LNCaP clone FGC (cell line): ENCODE measurements around the gene SARS2.

Experiments used
- DNase-seq: peaks from one replicate; pipeline ENCODE4 v3.0.0-alpha.2; 2011; ENCODE audit warnings: low read depth
- H3K4me3 ChIP-seq: 2 replicates; pipeline ENCODE4 v1.5.1; 2011; ENCODE audit warnings: mild to moderate bottlenecking, low read depth, low read length, control low read depth
- TF ChIP-seq, protein P1 (sequence below): IDR thresholded peaks from 2 replicates; pipeline ENCODE4 v1.5.1; 2012; ENCODE audit warnings: mild to moderate bottlenecking; ENCODE audit not compliant: control insufficient read depth, insufficient read depth; ENCODE audit errors: extremely low read depth

SARS2 gene

DNA sequence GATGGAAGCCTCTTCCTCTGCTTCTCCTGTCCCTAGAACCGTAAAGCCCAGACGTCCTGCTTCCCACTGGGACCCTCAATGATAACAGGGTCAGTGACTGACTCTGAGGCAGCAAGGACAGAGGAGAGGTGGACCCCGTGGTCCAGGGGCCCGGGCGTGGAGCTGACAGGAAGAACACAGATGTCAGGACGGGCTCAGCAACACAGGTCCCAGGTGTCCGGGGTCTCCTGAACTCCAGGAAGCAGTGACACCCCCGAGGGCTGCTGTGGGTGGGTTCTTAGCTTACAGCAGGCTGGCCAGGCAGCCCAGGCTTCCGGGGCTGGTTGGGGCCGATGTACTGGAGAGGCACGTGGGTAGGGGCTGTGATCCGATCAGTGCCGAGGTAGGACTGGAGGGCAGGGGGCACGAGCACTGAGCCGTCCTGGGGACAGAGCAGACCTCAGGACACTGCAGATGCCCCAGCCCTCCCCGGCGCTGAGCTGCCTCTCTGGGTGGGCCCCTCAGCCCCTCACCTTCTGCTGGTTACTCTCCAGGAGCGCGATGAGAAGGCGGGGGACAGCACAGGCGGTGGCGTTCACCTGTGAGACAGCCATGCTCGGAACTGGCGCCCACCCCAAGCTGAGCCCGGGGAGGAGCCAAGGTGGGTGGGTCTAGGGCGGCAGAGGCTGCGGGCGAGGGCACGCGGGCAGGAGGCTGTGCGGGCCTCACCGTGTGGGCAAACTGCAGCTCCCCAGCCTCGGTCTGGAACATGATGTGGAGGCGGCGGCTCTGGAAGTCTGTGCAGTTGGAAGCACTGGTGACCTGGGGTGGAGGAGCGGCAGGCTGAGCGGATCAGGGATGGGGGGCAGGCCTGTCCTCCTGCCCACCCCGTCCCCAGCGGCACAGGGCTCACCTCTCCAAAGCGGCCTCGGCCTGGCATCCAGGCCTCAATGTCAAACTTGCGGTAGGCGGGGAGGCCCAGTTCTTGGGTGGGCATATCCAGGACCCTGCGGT lies 14.9 kb downstream of the SARS2 start:
- no peak overlapping the region for H3K4me3 ChIP-seq
- DNase-seq: no peak
- TF ChIP-seq, protein P1, sequence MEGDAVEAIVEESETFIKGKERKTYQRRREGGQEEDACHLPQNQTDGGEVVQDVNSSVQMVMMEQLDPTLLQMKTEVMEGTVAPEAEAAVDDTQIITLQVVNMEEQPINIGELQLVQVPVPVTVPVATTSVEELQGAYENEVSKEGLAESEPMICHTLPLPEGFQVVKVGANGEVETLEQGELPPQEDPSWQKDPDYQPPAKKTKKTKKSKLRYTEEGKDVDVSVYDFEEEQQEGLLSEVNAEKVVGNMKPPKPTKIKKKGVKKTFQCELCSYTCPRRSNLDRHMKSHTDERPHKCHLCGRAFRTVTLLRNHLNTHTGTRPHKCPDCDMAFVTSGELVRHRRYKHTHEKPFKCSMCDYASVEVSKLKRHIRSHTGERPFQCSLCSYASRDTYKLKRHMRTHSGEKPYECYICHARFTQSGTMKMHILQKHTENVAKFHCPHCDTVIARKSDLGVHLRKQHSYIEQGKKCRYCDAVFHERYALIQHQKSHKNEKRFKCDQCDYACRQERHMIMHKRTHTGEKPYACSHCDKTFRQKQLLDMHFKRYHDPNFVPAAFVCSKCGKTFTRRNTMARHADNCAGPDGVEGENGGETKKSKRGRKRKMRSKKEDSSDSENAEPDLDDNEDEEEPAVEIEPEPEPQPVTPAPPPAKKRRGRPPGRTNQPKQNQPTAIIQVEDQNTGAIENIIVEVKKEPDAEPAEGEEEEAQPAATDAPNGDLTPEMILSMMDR: no peak

DNA sequence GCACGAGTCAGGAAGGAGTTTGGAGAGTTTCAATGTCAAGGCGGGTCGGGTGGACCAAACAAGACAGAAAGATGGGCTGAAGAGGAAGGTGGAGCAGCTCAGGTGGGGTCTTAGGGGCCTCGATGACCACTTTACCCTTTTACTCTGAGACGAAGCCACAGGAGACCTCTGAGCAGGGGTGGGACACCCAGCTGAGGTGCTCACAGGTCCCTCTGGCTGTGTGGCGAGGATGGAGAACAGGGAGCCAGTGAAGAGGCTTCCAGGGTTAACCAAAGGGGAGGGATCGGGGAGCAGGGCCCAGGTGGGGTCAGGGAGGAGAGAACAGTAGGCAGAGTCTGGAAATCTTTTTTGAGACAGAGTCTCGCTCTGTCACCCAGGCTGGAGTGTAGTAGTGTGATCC lies 16.6 kb downstream of the SARS2 start:
- DNase-seq: no peak
- TF ChIP-seq, protein P1: no peak

DNA sequence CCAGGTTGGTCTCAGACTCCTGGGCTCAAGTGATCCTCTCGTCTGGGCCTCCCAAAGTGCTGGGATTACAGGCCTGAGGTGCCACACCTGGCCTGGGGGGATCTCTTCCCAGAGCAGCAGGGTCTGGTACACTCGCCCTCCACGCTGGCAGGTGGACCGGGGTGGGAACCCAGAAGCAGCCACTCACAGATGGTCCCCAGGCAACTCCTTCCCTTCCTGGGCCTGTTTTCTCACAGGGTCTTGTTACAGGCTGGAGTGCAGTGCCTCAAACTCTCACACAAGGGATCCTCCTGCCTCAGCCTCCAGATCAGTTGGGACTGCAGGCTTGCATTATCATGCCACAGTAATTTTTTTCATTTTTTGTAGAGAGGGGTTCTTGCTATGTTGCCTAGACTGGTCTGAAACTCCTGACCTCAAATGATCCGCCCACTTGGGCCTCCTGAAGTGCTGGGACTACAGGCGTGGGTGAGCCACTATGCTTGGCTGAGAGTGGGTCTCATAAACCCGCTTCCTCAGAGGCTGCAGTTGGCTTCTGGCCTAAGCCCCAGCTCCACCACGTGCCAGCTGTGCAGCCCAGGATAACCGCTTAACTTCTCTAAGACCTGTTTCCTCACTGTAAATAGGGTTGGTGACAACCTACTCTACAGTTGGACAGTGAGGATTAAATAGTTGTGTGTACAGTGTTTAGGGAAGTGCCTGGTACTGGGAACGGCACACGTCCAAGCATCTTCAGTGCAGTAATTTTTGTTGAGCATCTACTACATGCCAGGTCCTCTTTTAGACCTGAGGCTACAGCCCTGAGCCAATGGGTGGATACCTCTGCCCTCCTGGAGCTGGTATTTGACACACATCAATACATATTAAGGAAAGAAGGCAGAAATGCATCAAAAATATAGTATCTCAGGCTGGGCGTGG lies 17.7 kb downstream of the SARS2 start:
- no peak overlapping the region for H3K4me3 ChIP-seq
- TF ChIP-seq, protein P1: no peak
- no peak for DNase-seq

More for the DNA sequence above, 16.6 kb downstream of the SARS2 start:
- no peak overlapping the region for H3K4me3 ChIP-seq

DNA sequence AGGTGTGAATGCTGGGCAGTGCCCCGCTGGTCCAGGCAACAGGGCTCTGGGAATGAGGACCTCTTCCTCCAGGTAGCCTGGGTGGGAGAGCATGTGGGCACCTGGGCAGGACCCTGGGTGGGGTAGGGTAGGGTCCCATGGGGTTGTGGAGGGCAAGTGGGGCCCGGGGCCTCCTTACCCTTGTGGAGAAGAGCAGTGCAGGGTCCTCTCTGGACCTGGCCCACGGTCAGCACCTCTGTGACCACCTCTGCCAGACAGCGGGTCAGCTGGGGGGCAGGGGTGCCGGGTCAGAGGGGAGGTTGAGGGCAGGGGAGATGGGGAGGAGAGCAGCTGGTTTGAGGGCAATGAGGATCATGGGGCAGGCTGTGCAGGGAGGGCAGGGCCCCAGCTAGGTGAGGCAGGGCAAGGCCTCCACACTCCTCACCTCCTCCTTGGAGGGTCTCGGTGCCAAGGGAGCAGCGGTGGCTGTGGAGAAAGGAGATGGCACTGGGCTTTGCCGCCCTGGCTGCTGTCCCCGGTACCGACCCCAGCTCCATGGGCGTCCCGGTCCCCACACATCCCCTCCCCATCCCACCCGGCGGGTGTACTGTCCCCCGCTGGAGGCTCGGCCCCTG lies 19.1 kb downstream of the SARS2 start:
- no peak for DNase-seq
- H3K4me3 ChIP-seq: no peak overlapping the region
- TF ChIP-seq, protein P1: no peak

DNA sequence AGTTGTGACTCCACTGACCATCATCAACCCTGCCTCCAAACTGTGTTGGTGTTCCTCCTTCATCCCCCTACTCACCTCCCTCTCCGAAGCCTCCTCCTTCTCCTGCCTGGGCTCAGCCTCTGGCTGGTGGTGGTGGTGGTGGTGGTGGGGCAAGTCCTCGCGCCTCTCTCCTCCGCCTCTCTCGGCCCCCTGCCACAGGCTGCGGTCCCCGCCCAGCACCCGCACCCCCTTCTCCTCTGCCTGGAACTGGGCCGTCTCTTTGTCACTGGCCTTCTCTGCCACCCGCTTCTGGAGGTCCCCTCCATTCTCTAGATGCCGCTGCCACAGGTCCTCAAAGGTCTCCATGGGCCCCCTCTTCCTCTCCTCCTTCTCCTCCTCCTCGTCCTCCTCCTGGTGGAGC lies 20.1 kb downstream of the SARS2 start:
- TF ChIP-seq, protein P1: no peak
- no peak overlapping the region for H3K4me3 ChIP-seq
- no peak for DNase-seq

DNA sequence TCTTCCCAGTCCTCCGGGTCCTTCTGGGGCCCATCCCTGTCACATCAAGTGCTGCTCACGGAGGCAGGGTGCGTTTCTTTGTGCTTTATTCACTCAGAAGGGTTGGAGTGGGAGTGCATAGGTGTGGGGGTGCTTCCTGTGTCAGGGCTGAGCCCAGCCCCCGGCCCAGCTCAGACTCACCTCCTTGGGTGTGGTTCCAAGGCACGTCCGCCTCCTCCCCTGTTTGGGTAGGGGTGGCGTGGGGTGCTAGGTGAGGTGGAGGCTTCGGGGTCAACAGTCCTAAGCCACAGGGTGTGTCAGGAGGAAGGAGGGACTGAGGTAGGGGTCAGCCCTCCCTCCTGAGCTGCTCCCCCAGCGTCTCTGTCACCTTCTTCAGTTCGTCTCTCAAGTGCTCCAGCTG lies 21.7 kb downstream of the SARS2 start:
- no peak for DNase-seq
- H3K4me3 ChIP-seq: no peak overlapping the region

More for the DNA sequence above, 21.7 kb downstream of the SARS2 start:
- TF ChIP-seq, protein P1: no peak
